Fibroblast of upper back skin (primary cell): ENCODE data around the gene ITGB7.

Source experiments
- DNase-seq: peaks from one replicate; pipeline ENCODE4 v3.0.0-alpha.2; 2013

ITGB7 gene, protein sequence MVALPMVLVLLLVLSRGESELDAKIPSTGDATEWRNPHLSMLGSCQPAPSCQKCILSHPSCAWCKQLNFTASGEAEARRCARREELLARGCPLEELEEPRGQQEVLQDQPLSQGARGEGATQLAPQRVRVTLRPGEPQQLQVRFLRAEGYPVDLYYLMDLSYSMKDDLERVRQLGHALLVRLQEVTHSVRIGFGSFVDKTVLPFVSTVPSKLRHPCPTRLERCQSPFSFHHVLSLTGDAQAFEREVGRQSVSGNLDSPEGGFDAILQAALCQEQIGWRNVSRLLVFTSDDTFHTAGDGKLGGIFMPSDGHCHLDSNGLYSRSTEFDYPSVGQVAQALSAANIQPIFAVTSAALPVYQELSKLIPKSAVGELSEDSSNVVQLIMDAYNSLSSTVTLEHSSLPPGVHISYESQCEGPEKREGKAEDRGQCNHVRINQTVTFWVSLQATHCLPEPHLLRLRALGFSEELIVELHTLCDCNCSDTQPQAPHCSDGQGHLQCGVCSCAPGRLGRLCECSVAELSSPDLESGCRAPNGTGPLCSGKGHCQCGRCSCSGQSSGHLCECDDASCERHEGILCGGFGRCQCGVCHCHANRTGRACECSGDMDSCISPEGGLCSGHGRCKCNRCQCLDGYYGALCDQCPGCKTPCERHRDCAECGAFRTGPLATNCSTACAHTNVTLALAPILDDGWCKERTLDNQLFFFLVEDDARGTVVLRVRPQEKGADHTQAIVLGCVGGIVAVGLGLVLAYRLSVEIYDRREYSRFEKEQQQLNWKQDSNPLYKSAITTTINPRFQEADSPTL

DNA sequence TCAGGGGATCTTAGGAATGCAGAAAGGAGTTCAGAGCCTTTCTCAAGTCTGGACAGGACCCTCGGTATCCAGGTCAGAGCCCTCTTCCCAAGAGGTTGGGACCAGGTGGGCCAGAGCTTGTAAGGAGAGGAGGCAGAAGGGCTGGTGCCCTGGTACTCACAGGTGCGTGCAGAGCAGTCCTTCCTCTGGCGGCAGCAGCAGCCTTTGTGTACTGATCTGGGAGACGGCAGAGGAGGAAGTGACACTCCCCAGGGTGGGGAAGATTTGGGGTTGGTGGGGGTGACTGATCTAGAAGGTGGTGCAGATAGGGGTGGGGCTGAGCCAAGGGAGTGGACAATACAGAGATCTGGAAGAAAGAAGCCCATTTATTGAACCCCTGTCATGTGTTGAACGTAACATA, at the start of gene ITGB7:
Gene ITGB7, minus strand, starts transcription at position 210 of the 400 bp plus-strand sequence. CDS start 6,808 bp downstream, outside the sequence.
- DNase-seq = no peak

DNA sequence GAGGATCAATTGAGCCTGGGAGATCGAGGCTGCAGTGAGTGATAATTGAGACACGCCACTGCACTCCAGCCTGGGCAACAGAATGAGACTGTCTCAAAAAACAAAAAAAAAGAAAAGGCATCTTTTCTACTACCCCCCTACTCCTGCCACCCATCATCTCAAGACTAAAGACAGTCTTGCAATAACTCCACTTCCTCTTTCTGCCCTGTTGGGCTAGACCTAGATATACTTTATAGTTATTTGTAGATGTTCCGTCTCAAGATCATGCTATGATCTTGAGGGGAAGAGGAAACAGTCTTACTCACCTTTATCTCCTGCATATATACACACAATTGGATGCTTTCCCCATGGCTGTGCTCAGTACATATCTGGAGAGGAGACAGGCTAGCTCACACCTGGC, 48.9 kb upstream of the ITGB7 start:
- DNase-seq = no peak

DNA sequence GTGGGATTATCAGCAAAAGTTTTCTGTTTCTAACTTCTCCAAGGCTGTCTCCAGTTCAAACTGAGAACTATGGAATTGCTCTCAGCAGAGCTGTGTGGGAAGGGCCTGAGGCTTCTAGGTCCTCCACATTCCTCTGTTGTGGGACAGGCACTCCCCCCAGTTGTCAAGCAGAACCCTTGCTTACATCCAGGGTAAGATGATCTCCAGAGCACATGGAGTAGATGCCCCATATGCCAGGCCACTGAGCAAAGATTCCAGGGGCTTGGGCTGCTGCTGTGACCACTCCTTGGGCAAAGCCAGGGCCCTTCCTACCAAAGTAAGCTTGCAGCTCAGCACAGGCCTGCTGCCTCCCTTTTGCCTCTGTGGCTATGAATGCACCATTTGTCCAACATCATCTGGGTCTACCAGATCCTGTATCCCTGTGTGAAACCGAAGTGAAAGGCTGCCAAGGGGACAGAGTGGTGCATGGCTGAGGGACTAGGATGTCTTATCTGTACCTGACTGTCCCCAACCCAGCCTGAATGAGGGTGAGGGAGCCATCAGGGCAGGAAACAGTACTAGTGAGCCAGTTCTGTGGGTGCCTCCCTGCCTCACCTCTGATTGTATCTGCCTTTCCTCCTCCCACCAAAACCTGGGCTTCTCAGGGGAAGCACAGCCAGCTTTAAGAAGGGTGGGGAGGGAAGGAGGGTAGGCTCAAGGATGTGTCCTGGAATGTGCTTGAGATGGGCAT, 47.9 kb upstream of the ITGB7 start:
- no peak for DNase-seq

DNA sequence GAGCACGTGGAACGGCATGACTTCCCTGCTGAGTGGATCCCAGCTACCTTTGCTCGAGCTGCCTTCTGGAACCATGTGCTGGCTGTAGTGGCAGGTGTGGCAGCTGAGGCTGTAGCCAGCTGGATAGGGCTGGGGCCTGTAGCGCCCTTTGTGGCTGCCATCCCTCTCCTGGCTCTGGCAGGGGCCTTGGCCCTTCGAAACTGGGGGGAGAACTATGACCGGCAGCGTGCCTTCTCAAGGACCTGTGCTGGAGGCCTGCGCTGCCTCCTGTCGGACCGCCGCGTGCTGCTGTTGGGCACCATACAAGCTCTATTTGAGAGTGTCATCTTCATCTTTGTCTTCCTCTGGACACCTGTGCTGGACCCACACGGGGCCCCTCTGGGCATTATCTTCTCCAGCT, 46.2 kb upstream of the ITGB7 start:
- DNase-seq = no peak

DNA sequence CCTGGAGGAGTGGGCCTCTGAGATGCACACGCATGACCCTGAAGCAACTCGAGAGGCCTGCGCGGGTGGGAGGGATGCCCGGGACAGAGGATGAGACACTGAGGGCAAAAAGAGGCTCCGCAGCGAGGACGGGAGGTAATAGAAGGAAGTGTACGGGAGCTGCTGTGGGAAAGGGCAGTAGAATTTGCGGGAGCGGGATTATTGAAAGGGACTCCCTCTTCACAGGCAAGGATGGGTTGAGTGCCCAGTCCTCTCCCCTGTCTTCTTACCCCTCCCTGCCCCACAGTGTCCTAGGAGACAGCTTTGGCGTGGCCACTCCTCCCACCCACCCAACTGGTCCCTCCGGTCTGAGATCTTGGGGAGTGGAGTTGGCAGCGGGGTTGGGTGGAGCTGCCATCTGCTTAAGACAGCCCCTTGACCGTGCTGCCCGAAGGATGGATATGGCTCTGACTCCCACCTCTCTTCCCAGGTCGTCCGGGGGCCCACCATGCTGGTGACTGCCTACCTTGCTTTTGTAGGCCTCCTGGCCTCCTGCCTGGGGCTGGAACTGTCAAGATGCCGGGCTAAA, 45.4 kb upstream of the ITGB7 start:
- DNase-seq = no peak

DNA sequence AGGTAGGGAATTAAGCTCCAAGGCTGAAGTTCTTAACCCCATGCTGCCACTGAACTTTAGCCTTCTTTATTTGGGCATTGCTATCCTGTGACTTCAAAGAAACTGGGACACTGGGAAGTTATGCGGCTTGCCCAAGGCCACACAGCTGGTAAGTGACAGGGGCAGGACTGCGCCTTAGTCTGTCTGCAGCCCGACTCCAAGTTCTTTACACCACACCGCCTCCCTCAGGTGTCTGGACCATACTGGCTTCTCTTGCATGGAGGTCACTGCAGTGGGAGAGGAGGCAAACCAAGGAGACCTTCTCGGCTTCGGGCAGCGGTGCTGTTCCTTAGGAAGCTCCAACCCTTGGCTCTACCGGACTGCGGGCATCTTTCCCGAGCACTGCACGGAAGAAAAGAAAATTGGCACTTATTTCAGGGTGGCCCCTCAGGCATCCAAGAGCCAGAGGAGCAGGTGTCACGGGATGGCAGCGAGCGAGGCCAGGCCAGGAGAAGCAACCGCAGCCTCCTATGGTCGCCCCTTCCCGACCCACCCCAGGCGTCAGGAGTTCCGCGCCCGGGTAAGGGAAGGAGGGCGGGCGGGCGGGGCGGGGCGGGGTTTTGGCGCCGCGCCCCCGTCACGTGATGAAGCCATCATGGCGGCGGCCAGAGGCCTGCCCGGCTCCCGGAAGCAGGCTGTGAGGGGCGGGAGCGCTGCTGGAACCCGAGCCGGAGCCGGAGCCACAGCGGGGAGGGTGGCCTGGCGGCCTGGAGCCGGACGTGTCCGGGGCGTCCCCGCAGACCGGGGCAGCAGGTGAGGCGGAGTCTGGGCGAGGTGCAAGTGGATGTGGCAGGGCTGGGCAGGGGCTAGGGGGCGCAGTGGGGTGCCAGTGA, 44.7 kb upstream of the ITGB7 start:
- DNase-seq = peak; percentile 70

DNA sequence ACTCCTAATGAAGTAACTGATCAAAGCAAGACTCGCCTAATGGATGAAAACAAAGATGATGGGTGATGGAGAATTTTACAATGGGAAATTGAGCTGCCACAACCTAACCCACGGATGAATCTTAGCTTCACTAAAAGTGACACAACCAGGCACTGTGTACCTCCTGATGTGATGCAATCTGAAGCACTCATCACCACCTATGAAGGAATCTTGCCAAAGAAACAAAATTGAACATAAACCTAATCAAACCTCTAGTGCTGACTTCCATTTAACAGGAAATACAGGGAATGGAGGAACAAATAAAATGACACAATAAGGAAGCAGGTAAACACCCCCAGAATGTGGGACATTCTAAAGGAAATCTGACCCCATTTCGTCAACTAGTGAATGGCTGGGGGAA, 38.2 kb upstream of the ITGB7 start:
- no peak for DNase-seq

DNA sequence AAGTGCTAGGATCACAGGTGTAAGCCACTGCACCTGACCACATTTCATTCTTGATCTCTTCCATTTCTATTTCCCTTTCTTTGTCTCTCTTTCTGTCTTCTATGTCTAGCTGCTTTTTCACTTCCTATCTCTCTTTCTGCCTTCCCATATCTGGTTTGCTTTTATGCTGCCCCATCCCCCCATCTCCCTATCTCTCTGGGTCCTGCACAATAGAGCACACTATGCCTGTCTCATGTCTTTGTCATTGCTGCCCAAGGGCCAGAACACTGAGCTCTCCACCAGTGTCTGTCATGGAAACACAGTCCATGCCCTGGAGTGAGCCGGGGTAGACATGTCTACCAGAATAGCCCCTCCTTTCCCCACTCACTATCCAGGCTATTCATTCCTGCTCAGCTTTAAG, 37.3 kb upstream of the ITGB7 start:
- no peak for DNase-seq

DNA sequence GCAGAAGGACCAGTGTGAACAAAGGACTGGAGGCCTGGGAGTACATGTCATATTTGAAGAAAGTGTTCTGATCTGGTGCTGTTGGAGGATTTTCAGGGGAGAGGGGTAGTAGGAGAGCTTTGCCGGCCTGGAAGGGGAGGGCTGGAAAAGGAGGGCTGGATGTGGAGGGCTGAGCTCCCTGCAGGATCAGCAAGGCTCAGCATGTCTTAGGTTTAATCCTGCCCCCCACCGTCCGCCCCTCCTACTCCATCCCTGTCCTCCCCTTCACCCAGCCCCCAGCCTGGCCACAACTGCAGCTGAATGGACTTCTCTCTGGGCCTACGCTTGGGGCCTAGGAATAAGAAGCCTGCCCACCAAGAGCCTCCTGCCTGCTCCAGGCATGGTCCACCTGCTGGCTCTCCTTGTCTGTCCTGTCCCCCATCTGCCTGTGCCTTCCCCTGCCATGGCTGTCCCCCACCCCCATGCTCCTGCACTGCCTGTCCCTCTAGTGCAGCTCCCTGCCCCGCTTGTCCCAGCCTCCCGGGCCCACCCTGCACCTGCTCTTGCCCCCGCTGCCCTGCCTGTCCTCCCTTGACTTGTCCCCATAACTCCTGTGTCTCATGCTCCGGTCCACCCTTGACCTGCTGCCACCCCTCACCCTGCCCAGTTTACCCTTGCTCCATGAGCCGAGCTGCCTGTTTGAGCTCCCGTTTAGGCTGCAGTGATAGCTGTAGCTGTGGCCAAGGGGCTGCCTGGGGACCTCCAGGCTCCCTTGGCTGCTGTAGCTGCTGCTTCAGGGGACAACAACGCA, 34.8 kb upstream of the ITGB7 start:
- DNase-seq = no peak

DNA sequence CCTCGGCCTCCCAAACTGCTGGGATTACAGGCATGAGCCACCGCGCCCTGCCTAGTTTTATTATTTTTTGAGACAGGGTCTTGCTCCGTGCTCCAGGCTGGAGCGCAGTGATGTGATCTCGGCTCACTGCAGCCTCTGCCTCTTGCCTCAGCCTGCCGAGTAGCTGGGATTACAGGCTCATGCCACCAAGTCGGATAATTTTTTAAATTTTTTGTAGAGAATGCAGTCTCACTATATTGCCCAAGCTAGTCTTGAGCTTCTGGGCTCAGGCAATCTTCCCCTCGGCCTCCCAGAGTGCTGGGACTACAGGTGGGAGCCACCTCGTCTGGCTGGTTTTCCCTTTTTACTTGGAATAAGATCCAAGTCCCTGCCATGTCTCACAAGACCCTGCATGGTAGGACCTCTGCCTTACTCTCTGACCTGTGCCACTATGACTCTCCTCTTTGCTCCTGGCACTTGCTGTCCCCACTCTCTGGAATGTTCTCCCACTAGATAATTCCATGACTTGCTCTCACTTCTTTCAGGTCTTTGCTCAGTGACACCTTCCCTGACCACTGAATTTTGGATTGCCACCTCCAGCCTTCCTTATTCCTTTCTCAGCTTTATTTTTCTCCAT, 32.7 kb upstream of the ITGB7 start:
- no peak for DNase-seq

DNA sequence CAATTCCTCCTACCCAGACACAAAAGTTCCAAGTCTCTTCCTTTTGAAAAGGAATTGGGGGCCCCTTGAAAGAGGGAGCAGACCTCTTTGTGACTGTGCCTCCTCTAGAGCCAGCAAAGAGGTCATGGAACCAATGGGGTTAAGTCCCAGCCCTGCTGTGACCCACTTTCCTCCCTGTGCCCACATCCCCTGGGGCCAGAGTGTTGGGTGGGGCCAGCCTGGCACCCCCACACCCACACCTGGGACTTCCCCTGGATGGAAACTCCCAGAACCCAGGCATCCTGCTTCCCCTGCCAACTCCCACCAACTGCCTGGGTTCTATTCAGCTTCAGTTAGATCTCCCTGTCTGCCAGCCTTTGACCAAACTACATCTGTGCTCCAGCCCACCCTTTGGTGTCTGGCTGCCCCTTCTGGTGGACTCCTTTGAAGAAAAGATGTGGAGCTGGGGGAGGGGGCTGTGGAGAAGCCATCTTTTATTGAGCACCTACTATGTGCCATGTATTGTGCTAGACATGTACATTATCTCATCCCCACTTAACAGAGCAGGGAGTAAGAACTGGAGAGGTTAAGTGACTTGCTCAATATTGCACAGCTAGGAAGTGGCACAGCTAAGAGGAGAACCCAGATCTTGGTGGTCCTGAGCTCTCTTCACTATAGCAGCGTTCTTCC, 29.5 kb upstream of the ITGB7 start:
- DNase-seq = no peak

DNA sequence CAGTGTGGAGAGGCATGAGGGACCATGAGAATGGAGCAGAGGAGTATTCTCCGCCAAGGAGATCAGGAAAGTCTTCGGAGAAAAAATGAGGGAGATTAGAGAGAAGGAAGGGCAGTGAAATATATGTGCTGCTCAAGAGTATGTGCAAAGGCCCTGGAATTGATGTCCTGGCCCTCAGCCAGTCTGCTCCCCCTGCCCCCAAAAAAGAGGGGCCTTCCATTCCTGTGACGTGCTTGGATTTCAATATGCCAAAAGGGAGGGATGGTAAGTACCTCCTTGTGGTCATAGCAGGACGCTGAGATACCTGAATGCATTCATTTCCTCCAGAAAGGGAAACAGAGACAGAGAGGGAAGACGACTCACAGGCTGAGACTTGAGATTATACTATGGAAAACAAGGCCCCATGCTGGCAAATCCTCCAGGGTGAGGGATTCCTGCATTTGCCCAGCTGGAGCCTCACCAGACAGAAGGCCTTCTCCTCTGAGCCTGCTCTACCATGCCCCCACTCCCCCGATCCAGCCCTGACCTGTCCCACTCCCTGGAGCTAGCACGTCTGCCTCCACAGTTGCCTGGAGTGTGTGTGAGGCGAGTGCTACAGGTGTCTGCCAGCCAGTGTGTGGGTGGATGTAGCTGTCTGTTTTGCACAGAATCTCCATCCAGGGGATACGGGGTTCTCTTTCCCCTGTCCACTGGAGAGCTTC, 28.8 kb upstream of the ITGB7 start:
- DNase-seq = no peak

DNA sequence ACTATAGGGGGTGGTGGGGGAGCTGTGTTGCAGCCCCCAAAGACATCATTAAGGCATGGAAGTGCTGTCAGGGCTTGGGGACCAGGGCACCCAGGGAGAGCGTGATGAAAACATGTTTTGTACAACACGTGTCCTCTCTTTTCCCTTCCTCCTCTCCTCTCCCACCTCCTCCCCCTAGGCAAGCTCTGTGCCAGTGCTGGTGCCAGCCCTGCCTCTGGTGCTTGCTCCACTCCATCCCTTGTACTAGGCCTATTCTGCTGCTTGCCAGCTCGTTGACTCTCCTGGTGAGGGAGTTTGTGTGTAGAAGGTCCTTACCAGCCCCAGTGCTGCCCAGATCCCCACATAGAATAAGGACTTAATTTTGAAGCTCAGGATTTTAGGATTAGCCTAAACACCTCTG, 28.1 kb upstream of the ITGB7 start:
- DNase-seq = no peak

DNA sequence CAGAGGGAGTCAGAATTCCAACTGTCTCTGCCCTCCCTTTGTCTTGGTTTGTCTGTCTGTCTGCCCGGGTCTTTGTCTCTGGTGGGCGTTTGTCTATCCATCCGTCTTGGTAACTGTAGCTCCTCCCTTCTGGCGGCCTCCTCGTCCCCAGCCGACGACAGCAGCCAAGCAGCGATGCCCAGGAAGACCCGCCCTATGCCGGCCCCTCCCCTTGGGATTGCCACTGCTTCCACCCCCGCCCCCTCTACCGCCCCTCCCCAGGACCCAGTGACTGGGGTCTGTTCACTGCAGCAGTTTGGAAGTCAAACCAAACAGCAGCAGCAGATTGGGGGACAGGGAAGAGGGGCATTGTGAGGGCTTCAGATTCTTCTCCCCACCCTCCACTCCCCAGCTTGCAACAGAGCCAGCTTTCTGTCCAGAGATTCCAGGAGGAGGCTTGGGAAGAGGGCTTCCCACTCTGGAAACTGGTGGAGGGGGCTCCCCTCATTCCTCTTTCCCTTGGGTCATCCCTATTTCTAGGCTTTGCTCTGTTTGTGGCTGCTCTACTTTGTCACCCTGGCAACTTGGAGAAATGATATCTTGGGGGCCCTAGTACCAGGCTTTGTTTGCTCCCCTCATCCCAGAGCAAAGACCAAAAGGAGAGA, 27.3 kb upstream of the ITGB7 start:
- no peak for DNase-seq

DNA sequence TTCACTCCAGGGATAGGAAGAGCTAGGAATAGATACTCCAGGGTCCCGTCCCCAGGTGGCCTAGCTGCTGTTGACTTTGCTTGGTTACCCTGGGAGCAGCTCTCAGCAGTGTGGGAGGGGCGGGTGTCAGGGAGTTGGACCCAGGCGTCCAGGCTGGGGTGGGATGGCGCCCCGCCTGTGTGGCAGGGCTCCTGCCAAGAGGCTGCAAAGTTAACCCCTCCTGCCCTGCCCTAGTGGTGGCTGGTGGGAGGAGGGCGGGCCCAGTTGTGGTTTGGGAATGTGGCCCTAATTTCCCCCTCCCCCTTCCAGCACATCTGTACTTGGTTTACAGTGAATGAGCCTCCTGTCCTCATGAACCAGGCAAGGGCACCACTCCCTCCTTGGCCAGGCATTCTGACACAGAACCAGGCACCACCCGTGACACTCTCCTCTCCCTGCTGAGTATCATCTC, 26.6 kb upstream of the ITGB7 start:
- peak; percentile 28 for DNase-seq

DNA sequence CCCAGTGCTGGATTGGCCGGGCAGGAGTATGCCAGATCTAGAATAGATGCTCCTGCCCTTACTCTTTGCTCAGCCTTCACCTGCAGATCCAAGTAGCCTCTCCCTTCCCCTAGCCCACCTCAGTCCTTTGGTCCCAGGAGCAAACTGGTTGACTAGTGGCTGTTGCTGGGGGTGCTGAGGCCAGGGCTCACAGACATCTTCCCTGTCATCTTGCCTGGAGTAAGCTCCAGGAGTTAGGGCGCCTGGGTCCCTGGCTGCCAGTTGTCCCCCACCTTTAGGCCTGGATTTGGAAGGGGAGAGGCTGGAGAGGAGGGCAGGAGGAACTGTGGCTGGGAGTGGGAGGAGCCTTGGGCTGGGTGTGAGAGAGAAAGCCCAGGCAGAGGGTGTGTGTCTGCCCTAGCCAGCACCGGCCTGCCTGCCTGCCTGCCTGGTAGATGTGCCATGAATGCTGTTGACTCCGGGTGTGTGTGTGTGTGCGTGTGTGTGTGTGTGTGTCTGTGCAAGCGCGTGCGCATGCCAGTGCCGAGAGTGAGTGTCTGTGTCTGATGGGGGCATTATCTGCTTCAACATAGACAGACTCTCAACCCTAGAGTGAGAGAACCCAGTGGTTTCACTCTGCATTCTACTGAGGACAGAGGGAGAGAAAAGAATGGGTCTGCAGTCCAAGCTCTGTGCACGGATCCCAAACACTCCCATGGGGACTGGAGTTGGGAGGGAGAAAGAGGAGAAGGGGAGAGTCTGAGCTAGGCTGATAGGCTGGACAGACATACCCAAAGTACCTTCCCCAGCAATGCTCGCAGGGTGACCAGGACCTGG, 25.8 kb upstream of the ITGB7 start:
- DNase-seq = peak; percentile 9

DNA sequence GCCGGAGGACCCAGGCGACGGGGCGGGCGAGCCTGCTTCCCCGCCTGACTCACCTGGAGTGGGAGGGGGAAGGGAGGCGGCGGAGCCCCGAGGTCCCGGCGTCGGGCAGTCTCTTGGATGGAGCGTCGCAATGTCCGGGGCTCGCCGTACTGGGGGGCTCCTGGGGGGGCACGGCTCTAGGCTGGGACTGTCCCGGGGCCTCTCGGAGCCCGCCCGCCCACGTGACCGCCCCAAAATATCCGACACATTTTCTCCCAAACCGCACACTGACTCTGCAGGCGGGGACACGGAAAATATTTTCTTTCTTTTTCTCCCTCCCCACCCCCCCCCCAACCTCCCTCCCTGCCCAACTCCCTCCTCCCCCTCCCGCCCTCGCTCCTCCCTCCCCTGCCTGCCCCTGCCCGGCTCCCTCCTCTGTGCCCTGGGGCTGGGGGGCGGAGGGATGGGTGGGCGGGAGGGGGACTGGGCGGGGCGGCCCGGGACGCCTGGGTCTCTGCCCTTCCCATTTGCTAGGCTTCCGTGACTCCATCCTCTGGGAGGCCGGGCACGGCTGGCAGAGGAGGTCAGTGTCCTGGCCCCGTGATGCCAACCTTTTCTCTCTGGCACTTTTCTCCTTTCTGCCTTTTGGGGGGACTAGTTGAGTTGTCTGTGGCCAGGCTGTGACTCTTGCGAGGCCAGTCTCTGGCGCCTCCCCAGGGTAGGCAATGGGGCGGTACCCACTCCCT, 25.0 kb upstream of the ITGB7 start, which contains the start of gene RARG:
Gene RARG, minus strand, starts transcription at position 289 of the 725 bp plus-strand sequence. CDS start 4,664 bp downstream, outside the sequence.
- DNase-seq = peak; percentile 61

DNA sequence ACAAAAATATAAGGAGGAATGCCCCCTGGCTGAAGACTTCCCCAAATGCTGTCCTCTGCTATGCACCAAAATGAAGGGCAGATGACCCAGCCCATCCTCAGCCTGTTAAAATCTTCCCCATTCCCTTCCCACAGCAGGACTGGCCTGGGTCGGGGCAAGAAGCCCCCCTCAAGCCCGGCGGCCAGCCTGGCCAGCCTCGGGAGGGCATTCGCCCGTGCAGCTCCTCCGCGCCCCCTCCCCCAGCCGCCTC, 24.5 kb upstream of the ITGB7 start:
- no peak for DNase-seq
